Endothelial cell (in vitro differentiated cells): Measurements from ENCODE around the gene ITGAV. TPM values are rescaled to one million over a fixed set of nuclear protein-coding genes. Genes with fewer than 3 reads are reported as not detected.
A peak's percentile ranks its signal among the peaks of the same experiment; 100 is the strongest.

Experiments used
- DNase-seq: peaks from one replicate; pipeline ENCODE4 v3.0.0; 2021; ENCODE audit warnings: low spot score
- H3K27ac Mint-ChIP-seq: one replicate; pipeline ENCODE4 v1.8.0; 2021; ENCODE audit warnings: mixed read lengths, inconsistent platforms; ENCODE audit not compliant: unreplicated experiment
- H3K27me3 Mint-ChIP-seq: one replicate; pipeline ENCODE4 v1.8.0; 2021; ENCODE audit warnings: mild to moderate bottlenecking, moderate library complexity, mixed read lengths, inconsistent platforms; ENCODE audit not compliant: unreplicated experiment
- H3K36me3 Mint-ChIP-seq: one replicate; pipeline ENCODE4 v1.8.0; 2021; ENCODE audit warnings: mild to moderate bottlenecking, low read depth, mixed read lengths, inconsistent platforms; ENCODE audit not compliant: unreplicated experiment
- H3K4me1 Mint-ChIP-seq: one replicate; pipeline ENCODE4 v1.8.0; 2021; ENCODE audit warnings: mild to moderate bottlenecking, mixed read lengths, inconsistent platforms; ENCODE audit not compliant: unreplicated experiment
- H3K4me3 Mint-ChIP-seq: one replicate; pipeline ENCODE4 v1.8.0; 2021; ENCODE audit warnings: mild to moderate bottlenecking, mixed read lengths, inconsistent platforms; ENCODE audit not compliant: unreplicated experiment
- H3K9me3 Mint-ChIP-seq: one replicate; pipeline ENCODE4 v1.8.0; 2021; ENCODE audit warnings: mixed read lengths, inconsistent platforms; ENCODE audit not compliant: unreplicated experiment
- total RNA-seq: library from RNA; stranded (reverse); fragmentation: NEBNext Ultra II Directional; extraction: Animal tissue kit (Norgen Biotek cat#: 25700); gene quantifications from one replicate; pipeline ENCODE4 v1.2.1, GENCODE V29; 2021; ENCODE audit not compliant: unreplicated experiment
- TF ChIP-seq, protein P1 (sequence below): fragments of 200-600 bp; sonication (generic); IDR thresholded peaks from one replicate; pipeline ENCODE4 v1.5.0; 2021; ENCODE audit warnings: antibody characterized with exemption; ENCODE audit not compliant: unreplicated experiment

Gene ITGAV
- total RNA-seq, 1 donor from 2014 or later: 154 TPM

DNA sequence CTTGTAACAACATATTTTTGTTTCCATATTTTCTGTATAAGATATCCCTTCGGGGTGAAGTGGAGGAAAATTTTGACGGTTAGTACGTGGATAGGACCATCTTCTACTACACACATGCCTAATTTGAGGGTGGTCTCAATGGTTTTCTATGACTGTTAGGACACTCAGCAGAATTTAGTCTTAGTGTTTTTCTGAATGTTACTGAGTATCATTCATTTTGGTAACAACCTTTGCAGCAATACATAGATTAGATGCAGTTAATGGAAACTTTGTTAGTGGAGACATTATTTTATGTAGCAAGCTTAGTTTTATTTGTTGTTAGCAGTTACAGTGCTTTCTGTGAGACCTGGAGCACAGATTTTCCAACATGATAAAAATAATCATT, 1.6 kb downstream of the ITGAV start:
- H3K4me3 Mint-ChIP-seq: peak overlapping the region; percentile 98
- H3K27ac Mint-ChIP-seq: peak overlapping the region; percentile 94
- H3K4me1 Mint-ChIP-seq: peaks cover 46% of the 10 kb centered on the region
- H3K27me3 Mint-ChIP-seq: peaks cover 9% of the 10 kb centered on the region
- no peak for DNase-seq
- TF ChIP-seq, protein P1, sequence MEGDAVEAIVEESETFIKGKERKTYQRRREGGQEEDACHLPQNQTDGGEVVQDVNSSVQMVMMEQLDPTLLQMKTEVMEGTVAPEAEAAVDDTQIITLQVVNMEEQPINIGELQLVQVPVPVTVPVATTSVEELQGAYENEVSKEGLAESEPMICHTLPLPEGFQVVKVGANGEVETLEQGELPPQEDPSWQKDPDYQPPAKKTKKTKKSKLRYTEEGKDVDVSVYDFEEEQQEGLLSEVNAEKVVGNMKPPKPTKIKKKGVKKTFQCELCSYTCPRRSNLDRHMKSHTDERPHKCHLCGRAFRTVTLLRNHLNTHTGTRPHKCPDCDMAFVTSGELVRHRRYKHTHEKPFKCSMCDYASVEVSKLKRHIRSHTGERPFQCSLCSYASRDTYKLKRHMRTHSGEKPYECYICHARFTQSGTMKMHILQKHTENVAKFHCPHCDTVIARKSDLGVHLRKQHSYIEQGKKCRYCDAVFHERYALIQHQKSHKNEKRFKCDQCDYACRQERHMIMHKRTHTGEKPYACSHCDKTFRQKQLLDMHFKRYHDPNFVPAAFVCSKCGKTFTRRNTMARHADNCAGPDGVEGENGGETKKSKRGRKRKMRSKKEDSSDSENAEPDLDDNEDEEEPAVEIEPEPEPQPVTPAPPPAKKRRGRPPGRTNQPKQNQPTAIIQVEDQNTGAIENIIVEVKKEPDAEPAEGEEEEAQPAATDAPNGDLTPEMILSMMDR: no peak
- H3K9me3 Mint-ChIP-seq: no peaks in the 10 kb centered on the region
- H3K36me3 Mint-ChIP-seq: peaks cover 6% of the 10 kb centered on the region

DNA sequence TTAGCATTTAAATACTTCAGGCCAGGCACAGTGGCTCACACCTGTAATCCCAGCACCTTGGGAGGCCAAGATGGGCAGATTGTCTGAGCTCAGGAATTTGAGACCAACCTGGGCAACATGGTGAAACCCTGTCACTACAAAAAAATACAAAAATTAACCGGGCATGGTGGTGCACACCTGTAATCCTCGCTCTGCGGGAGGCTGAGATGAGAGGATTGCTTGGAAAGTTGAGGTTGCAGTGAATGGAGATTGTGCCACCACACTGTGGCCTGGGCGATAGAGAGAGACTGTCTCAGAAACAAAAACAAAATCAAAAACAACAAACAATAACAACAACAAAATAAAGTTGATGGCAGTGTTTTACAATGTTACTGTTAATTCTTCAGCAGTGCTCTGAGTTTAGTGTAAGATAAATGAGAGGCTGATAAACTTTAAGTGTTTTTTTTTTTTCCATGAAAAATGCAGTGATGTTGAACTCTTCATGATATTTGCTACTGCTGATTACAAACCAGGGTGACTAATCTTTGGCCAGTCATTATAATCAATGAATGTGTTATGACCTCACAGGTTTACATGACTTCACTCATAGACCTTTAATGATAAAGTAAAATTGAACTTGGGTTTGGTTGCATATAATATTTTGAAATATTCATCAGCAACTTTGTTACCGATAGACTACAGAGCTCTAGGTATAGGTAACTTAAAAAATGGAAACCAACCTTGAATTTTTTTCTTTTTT, 2.5 kb downstream of the ITGAV start:
- Mint-ChIP-seq H3K9me3 (no peaks in the 10 kb centered on the region), H3K36me3 (peaks cover 6% of the 10 kb centered on the region), H3K27ac (peak overlapping the region; percentile 72), H3K4me1 (peaks cover 46% of the 10 kb centered on the region), H3K4me3 (peak overlapping the region; percentile 98), H3K27me3 (peaks cover 9% of the 10 kb centered on the region)
- DNase-seq: no peak
- TF ChIP-seq, protein P1: no peak

DNA sequence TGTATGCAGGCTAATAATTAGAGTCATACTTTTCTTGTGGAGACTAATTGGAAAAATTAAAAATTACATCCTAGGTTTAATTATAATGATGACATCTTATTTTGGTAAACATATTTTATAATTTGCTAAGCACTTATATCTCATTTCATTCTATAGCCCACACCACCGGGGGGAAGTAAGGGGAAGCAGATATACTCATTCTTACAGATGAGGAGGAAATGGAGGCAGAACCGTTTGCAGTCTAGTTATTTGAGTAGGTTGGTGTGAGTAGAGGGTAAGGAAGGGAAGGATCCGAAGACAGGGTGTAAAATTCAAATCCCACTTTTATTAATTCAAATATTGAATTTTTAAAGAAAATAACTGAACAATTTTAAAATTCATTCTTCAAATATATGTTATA, 3.7 kb downstream of the ITGAV start:
- DNase-seq: no peak
- H3K27me3 Mint-ChIP-seq: peaks cover 9% of the 10 kb centered on the region
- peaks cover 6% of the 10 kb centered on the region for H3K36me3 Mint-ChIP-seq
- no peak overlapping the region for H3K4me3 Mint-ChIP-seq
- no peaks in the 10 kb centered on the region for H3K9me3 Mint-ChIP-seq
- H3K27ac Mint-ChIP-seq: no peak overlapping the region
- TF ChIP-seq, protein P1: no peak
- peaks cover 51% of the 10 kb centered on the region for H3K4me1 Mint-ChIP-seq

DNA sequence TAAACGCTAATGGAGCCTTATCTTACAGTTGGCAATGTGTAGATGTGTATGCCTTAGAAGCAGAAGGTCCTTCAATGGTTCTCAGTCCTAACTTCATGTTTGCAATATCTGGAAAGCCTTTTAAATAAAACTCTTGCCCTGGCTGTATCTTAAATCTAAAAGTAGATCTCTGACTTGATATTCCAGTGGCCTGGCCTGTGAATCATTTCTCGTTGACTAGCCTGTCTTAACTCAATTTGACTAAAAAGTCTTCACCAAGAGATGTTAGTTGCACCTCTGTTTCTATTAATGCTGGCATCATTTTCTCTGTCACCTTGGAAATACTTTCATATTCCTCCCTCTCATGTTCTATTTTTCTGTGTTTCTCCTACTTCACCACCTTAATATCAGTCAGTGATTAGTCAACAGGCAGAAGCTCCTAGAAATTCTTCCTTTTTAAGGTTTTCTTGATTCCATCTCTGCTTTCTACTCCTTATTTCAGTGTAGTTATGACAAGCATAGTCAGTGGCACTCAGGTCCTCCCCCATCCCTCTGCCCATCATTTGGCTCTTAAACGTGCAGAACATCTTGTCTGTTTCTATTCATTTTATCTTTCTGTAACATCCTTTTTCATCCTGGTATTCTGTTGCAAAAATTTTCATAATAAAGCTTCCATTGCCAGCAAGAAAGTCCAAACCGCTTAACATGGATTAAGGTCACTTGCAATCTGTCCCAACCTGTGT, 4.3 kb downstream of the ITGAV start:
- Mint-ChIP-seq H3K36me3 (peaks cover 6% of the 10 kb centered on the region), H3K27me3 (peaks cover 6% of the 10 kb centered on the region), H3K4me3 (no peak overlapping the region), H3K27ac (no peak overlapping the region), H3K4me1 (peaks cover 54% of the 10 kb centered on the region), H3K9me3 (no peaks in the 10 kb centered on the region)
- no peak for DNase-seq
- TF ChIP-seq, protein P1: no peak

DNA sequence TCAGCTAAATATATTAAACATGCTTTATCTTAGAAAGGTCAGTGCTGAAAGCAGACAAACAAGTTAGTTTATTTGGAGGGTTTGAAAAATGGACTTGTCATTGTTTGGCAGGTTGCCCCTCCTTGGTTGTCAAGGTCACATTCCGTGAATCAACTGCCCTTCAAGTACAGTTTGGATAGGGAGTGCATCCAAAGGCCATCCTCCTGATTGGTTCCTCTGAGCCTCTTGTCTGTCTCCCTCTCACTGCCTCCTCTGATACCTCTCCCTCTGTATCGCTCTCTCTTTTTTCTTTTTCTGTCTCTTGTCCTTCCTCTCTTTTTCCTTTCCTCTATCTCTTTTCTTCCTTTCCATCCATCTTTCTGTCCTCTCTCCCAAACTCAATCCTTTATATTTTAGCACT, 5.4 kb downstream of the ITGAV start:
- DNase-seq: no peak
- peak overlapping the region; percentile 58 for H3K27ac Mint-ChIP-seq
- H3K4me3 Mint-ChIP-seq: no peak overlapping the region

More for the DNA sequence above, 5.4 kb downstream of the ITGAV start:
- H3K9me3 Mint-ChIP-seq: no peaks in the 10 kb centered on the region
- peaks cover 6% of the 10 kb centered on the region for H3K36me3 Mint-ChIP-seq
- TF ChIP-seq, protein P1: no peak
- H3K4me1 Mint-ChIP-seq: peaks cover 61% of the 10 kb centered on the region
- peaks cover 3% of the 10 kb centered on the region for H3K27me3 Mint-ChIP-seq
